GM12891 (cell line): ENCODE measurements around the gene CAMKMT.

ENCODE experiments used
- PAX5 ChIP-seq: IDR thresholded peaks from 2 replicates; pipeline ENCODE4 v1.6.1; 2011; ENCODE audit warnings: low read length, moderate library complexity, mild to moderate bottlenecking; ENCODE audit not compliant: insufficient read depth, severe bottlenecking
- POLR2A ChIP-seq: IDR thresholded peaks from 2 replicates; pipeline ENCODE4 v1.6.1; 2011; ENCODE audit warnings: low read depth, low read length, control low read depth
- POLR2AphosphoS5 ChIP-seq: IDR thresholded peaks from 2 replicates; pipeline ENCODE4 v1.6.1; 2011; ENCODE audit warnings: low read depth, low read length, control low read depth
- POU2F2 ChIP-seq: IDR thresholded peaks from 2 replicates; pipeline ENCODE4 v1.6.1; 2011; ENCODE audit warnings: low read depth, mild to moderate bottlenecking, control low read depth, low read length, moderate library complexity
- SPI1 ChIP-seq: IDR thresholded peaks from 2 replicates; pipeline ENCODE4 v1.6.1; 2011; ENCODE audit warnings: low read depth, low read length, control low read depth

DNA sequence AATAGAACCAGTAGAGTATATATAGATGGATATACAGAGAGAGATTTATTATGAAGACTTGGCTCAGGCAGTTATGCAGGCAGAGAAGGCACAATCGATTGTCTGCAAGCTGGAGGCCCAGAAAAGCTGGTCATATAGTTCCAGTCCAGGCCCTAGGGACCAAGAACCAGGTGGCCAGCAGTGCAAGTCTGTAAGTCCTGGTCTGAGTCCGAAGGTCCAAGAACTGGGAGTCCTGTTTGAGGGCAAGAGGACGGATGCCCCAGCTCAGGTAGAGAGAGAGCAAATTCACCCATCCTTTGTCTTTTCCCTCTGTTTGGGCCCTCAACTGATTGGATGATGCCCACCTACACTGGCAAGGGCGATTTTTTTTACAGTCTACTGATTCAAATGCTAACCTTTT is 164.6 kb downstream of the CAMKMT start:
- TF ChIP-seq POLR2A (no peak), POLR2AphosphoS5 (no peak), SPI1 (no peak), POU2F2 (no peak), PAX5 (no peak)
